ENCODE data around the gene CRTC1.

Gene CRTC1

GRCh38 chr19:18817574-18817973, 134.1 kb downstream of the CRTC1 start:
- DNase-seq (ENCODE audit: insufficient read length, low spot score) (no peak), FAIRE-seq (no peak)

GRCh38 chr19:18828786-18829185, 145.3 kb downstream of the CRTC1 start:
- FAIRE-seq = no peak
- no peak for DNase-seq (ENCODE audit: insufficient read length, low spot score)

- FAIRE-seq (no peak), DNase-seq (ENCODE audit: insufficient read length, low spot score) (no peak)
Measured at GRCh38 chr19:18830488-18830887, 147.0 kb downstream of the CRTC1 start.

DNA sequence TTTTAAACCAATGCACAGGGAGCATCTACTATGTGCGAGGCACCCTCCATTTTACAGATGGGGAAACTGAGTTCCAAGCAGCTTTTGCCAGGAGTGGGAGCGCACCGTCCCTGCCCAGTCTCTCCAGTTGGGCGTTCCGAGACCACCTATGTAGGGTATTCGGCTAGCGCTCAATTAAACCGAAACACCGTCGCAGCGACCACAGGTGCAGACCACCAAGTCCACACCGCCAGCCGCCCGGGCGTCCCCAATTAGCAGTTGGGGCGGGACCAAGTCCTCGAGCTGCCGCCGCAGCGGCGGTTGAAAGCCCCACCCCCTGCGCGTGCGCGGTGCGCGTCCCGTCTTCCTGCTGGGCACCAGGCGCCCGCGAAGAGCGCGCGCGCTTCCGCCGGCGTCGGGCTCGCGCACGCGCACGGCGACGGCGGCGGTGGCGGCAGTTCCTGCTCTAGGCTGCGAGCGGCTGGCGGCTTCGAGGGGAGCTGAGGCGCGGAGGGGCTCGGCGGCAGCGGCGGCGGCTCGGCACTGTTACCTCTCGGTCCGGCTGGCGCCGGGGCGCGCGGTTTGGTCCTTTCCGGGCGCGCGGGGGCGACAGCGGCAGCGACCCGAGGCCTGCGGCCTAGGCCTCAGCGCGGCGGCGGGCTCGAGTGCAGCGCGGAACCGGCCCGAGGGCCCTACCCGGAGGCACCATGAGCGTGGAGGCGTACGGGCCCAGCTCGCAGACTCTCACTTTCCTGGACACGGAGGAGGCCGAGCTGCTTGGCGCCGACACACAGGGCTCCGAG, 148.2 kb downstream of the CRTC1 start, which contains the start of gene UPF1:
UPF1 (plus strand) TSS at position 436 of the 782 bp plus-strand sequence; CDS start at position 687, 251 bp downstream.
- DNase-seq (ENCODE audit: insufficient read length, low spot score) = peak; percentile 97
- peak; percentile 51 for FAIRE-seq

All from HTR-8/SVneo (cell line).